Panc1 (cell line): Measurements from ENCODE around the gene CIPC. TPM values are rescaled to one million over a fixed set of nuclear protein-coding genes. Genes with fewer than 3 reads are reported as not detected.

Experiments used
- ATAC-seq: fragments of 200-7000 bp; cut with Tn5 transposase; 2 replicates; pipeline ENCODE4 v1.9.1; 2020; ENCODE audit warnings: mild to moderate bottlenecking, moderate library complexity
- BruUV-seq: library from RNA; stranded (reverse); fragments of 400-500 nt; replicated peaks from 2 replicates; lab custom pipeline; 2021; lab: Mats Ljungman, UMichigan
- CTCF ChIA-PET: fragments of 300-600 bp; sonication (Branson Sonifier 250); formaldehyde crosslinking; loops from one replicate; lab custom pipeline; 2022; ENCODE audit warnings: antibody characterized with exemption; lab: Charles Lee
- POLR2A ChIA-PET: fragments of 300-600 bp; sonication (Branson Sonifier 250); formaldehyde crosslinking; loops from one replicate; lab custom pipeline; 2022; ENCODE audit warnings: antibody characterized with exemption; lab: Charles Lee
- DNase-seq: peaks from one replicate; pipeline ENCODE4 v3.0.0-alpha.2; 2010; ENCODE audit warnings: low read depth, low spot score
- H3K27ac ChIP-seq: 2 replicates; pipeline ENCODE4 v1.5.1; 2011; ENCODE audit warnings: mild to moderate bottlenecking, low read length, inconsistent platforms
- H3K27me3 ChIP-seq: fragments of 200-500 bp; sonication (Bioruptor generic); 2 replicates; pipeline ENCODE4 v1.6.0; 2014; ENCODE audit warnings: low read length, inconsistent platforms; ENCODE audit not compliant: control insufficient read depth, insufficient read depth
- H3K36me3 ChIP-seq: fragments of 200-500 bp; sonication (Bioruptor generic); 2 replicates; pipeline ENCODE4 v1.5.1; 2014; ENCODE audit warnings: inconsistent platforms, mild to moderate bottlenecking, low read length, moderate library complexity; ENCODE audit not compliant: control insufficient read depth, insufficient read depth
- H3K4me1 ChIP-seq: 2 replicates; pipeline ENCODE4 v1.5.1; 2011; ENCODE audit warnings: inconsistent platforms, mild to moderate bottlenecking, low read length, moderate library complexity; ENCODE audit not compliant: control insufficient read depth, insufficient read depth
- H3K4me3 ChIP-seq, 2 experiments: 2 replicates each; pipeline ENCODE4 v1.5.1; 2011 to 2012; ENCODE audit warnings: low read depth in 2 of 2, low read length in 2 of 2, mild to moderate bottlenecking in 2 of 2, inconsistent platforms in 1 of 2, moderate library complexity in 1 of 2
- H3K9me3 ChIP-seq: fragments of 200-500 bp; sonication (Bioruptor generic); 2 replicates; pipeline ENCODE4 v1.5.1; 2014; ENCODE audit warnings: low read depth, mild to moderate bottlenecking, inconsistent platforms, low read length, moderate library complexity; ENCODE audit not compliant: control insufficient read depth, insufficient read depth
- CTCF ChIP-seq: fragments of 450-650 bp; IDR thresholded peaks from 2 replicates; pipeline ENCODE4 v1.5.1; 2017; ENCODE audit warnings: mild to moderate bottlenecking
- POLR2AphosphoS5 ChIP-seq: IDR thresholded peaks from 2 replicates; pipeline ENCODE4 v1.6.1; 2012; ENCODE audit warnings: mild to moderate bottlenecking, low read depth, low read length, moderate library complexity
- REST ChIP-seq, 2 experiments: IDR thresholded peaks; 2 replicates each; pipeline ENCODE4 v1.6.1; 2011 to 2012; ENCODE audit warnings: low read depth in 2 of 2, control low read depth in 1 of 2, low read length in 1 of 2, mild to moderate bottlenecking in 1 of 2, moderate library complexity in 1 of 2; ENCODE audit not compliant: insufficient read depth in 1 of 2
- SIN3A ChIP-seq: IDR thresholded peaks from 2 replicates; pipeline ENCODE4 v1.6.1; 2012; ENCODE audit warnings: low read depth, mild to moderate bottlenecking, low read length, moderate library complexity, borderline replicate concordance; ENCODE audit not compliant: insufficient read depth
- TCF7L2 ChIP-seq: IDR thresholded peaks from 2 replicates; pipeline ENCODE4 v1.6.1; 2011; ENCODE audit warnings: mild to moderate bottlenecking, low read depth, low read length, inconsistent platforms
- in situ Hi-C: cut with HindIII; loops from 2 replicates; pipeline ENCODE4 v1.10.0; 2016; ENCODE audit warnings: low sequenced_read_pairs, low pct_unique_long_range_greater_than_20kb
- intact Hi-C: fragments of 100-400 bp; cut with micrococcal nuclease; formaldehyde crosslinking; loops from one replicate; pipeline ENCODE4 v1.10.0; 2022; ENCODE audit not compliant: unreplicated experiment
- total RNA-seq: library from RNA; stranded (reverse); gene quantifications from one replicate; pipeline ENCODE4 v1.2.1, GENCODE V29; 2021; ENCODE audit not compliant: unreplicated experiment

The CIPC gene
- total RNA-seq, 1 experiment from 2014 or later: 20.3 TPM

GRCh38 chr14:77144412-77145115 lies 46.5 kb downstream of the CIPC start:
- CTCF ChIA-PET: no interaction called here
- Histone ChIP-seq H3K4me3 (no peak overlapping the region), H3K27ac (no peak overlapping the region), H3K4me1 (peaks cover 2% of the 10 kb centered on the region; the same call in 1 of the 2 replicates), H3K36me3 (no peaks in the 10 kb centered on the region), H3K27me3 (peaks cover 17% of the 10 kb centered on the region), H3K9me3 (no peaks in the 10 kb centered on the region)
- no peak for TF ChIP-seq REST (IDR thresholded peaks at IDR 0.05; ENCODE audit: insufficient read depth in 1 of 2, low read depth in 2 of 2, low read length in 1 of 2)
- no peak for TF ChIP-seq CTCF
- TF ChIP-seq TCF7L2: no peak
- TF ChIP-seq SIN3A: no peak
- TF ChIP-seq POLR2AphosphoS5: no peak
- POLR2A ChIA-PET: no interaction called here
- intact Hi-C loops: no loop called here
- BruUV-seq: no TSS peak
- in situ Hi-C loops: no loop called here
- ATAC-seq: no peak
- no peak for DNase-seq

- intact Hi-C loops: no loop called here
- in situ Hi-C loops: no loop called here
- ChIA-PET CTCF (no interaction called here), POLR2A (no interaction called here)
- Histone ChIP-seq H3K4me1 (no peaks in the 10 kb centered on the region; the same call in 1 of the 2 replicates), H3K36me3 (no peaks in the 10 kb centered on the region), H3K9me3 (no peaks in the 10 kb centered on the region), H3K4me3 (no peak overlapping the region), H3K27me3 (peaks cover 17% of the 10 kb centered on the region), H3K27ac (no peak overlapping the region)
- ATAC-seq: no peak
- TF ChIP-seq TCF7L2 (no peak), POLR2AphosphoS5 (no peak), CTCF (no peak), SIN3A (no peak), REST (IDR thresholded peaks at IDR 0.05; ENCODE audit: insufficient read depth in 1 of 2, low read depth in 2 of 2, low read length in 1 of 2) (no peak)
- no peak for DNase-seq
- BruUV-seq: no TSS peak
These were observed 48.1 kb downstream of the CIPC start for GRCh38 chr14:77145975-77146740.
